SK-N-SH treated with all-trans-retinoic acid at 6 μM for 48 hours (cell line): ENCODE data around the gene TTC16.
A peak's percentile ranks its signal among the peaks of the same experiment; 100 is the strongest.

ENCODE experiments used
- ATAC-seq: fragments of 200-7000 bp; cut with Tn5 transposase; 3 replicates; pipeline ENCODE4 v1.9.1; 2020; ENCODE audit warnings: mild to moderate bottlenecking, moderate library complexity
- ARNTL ChIP-seq: fragments of 450-650 bp; formaldehyde crosslinking; IDR thresholded peaks from 2 replicates; pipeline ENCODE4 v1.5.0; 2020; ENCODE audit warnings: low read depth, mild to moderate bottlenecking, moderate library complexity, borderline replicate concordance
- BACH2 ChIP-seq: fragments of 250-450 bp; sonication (Bioruptor Pico); IDR thresholded peaks from 2 replicates; pipeline ENCODE4 v1.9.0; 2021; ENCODE audit warnings: mild to moderate bottlenecking, borderline replicate concordance
- CSDC2 ChIP-seq: fragments of 250-450 bp; sonication (Bioruptor Pico); IDR thresholded peaks from 2 replicates; pipeline ENCODE4 v1.5.0; 2020; ENCODE audit warnings: mild to moderate bottlenecking, moderate library complexity
- CSRNP3 ChIP-seq: fragments of 250-450 bp; sonication (Bioruptor Pico); IDR thresholded peaks from 2 replicates; pipeline ENCODE4 v1.5.1; 2021; ENCODE audit warnings: mild to moderate bottlenecking, moderate library complexity
- ESRRG ChIP-seq: fragments of 250-450 bp; sonication (Bioruptor Pico); IDR thresholded peaks from 2 replicates; pipeline ENCODE4 v1.6.1; 2021; ENCODE audit warnings: mild to moderate bottlenecking
- GLIS3 ChIP-seq: fragments of 250-450 bp; sonication (Bioruptor Pico); IDR thresholded peaks from 2 replicates; pipeline ENCODE4 v1.5.0; 2020; ENCODE audit warnings: mild to moderate bottlenecking, moderate library complexity
- ISL1 ChIP-seq: fragments of 250-450 bp; sonication (Bioruptor Pico); IDR thresholded peaks from 2 replicates; pipeline ENCODE4 v2.1.2; 2022; ENCODE audit warnings: mild to moderate bottlenecking, moderate library complexity
- OSR1 ChIP-seq: fragments of 250-450 bp; sonication (Bioruptor Pico); IDR thresholded peaks from 2 replicates; pipeline ENCODE4 v1.8.0; 2022; ENCODE audit warnings: moderate library complexity, mild to moderate bottlenecking, inconsistent platforms
- PPARA ChIP-seq: fragments of 250-450 bp; sonication (Bioruptor Pico); IDR thresholded peaks from 2 replicates; pipeline ENCODE4 v1.5.0; 2020; ENCODE audit warnings: mild to moderate bottlenecking, borderline replicate concordance
- RARB ChIP-seq: fragments of 250-450 bp; sonication (Bioruptor Pico); IDR thresholded peaks from 2 replicates; pipeline ENCODE4 v1.8.0; 2021; ENCODE audit warnings: mild to moderate bottlenecking, moderate library complexity
- SNAI2 ChIP-seq: fragments of 250-450 bp; sonication (Bioruptor Pico); IDR thresholded peaks from 2 replicates; pipeline ENCODE4 v1.5.0; 2020; ENCODE audit warnings: mild to moderate bottlenecking, moderate library complexity
- TCF4 ChIP-seq: fragments of 250-450 bp; sonication (Bioruptor Pico); IDR thresholded peaks from 2 replicates; pipeline ENCODE4 v1.8.0; 2021; ENCODE audit warnings: mild to moderate bottlenecking, moderate library complexity, borderline replicate concordance
- TOX ChIP-seq: fragments of 250-450 bp; sonication (Bioruptor Pico); IDR thresholded peaks from 2 replicates; pipeline ENCODE4 v1.8.0; 2021; ENCODE audit warnings: mild to moderate bottlenecking, moderate library complexity, borderline replicate concordance
- ZC3H10 ChIP-seq: fragments of 250-450 bp; sonication (Bioruptor Pico); IDR thresholded peaks from 2 replicates; pipeline ENCODE4 v1.5.1; 2021; ENCODE audit warnings: mild to moderate bottlenecking, moderate library complexity
- ZFP3 ChIP-seq: fragments of 250-450 bp; sonication (Bioruptor Pico); IDR thresholded peaks from 2 replicates; pipeline ENCODE4 v1.5.0; 2020; ENCODE audit warnings: mild to moderate bottlenecking, moderate library complexity
- ZFP30 ChIP-seq: fragments of 450-650 bp; formaldehyde crosslinking; IDR thresholded peaks from 2 replicates; pipeline ENCODE4 v1.5.0; 2022; ENCODE audit warnings: mild to moderate bottlenecking, moderate library complexity
- ZNF565 ChIP-seq: fragments of 450-650 bp; formaldehyde crosslinking; conservative IDR thresholded peaks from 2 replicates; pipeline ENCODE4 v1.5.0; 2020; ENCODE audit warnings: low read depth, mild to moderate bottlenecking, moderate library complexity
- ZNF70 ChIP-seq: fragments of 450-650 bp; formaldehyde crosslinking; IDR thresholded peaks from 2 replicates; pipeline ENCODE4 v1.5.0; 2020; ENCODE audit warnings: mild to moderate bottlenecking, moderate library complexity
- ZNF8 ChIP-seq: fragments of 450-650 bp; formaldehyde crosslinking; IDR thresholded peaks from 2 replicates; pipeline ENCODE4 v1.5.0; 2020; ENCODE audit warnings: mild to moderate bottlenecking, moderate library complexity
- TF ChIP-seq, protein P1 (sequence below): fragments of 250-450 bp; sonication (Bioruptor Pico); IDR thresholded peaks from 2 replicates; pipeline ENCODE4 v1.5.0; 2020; ENCODE audit warnings: mild to moderate bottlenecking, moderate library complexity
- TF ChIP-seq, protein P2 (sequence below): fragments of 250-450 bp; sonication (Bioruptor Pico); IDR thresholded peaks from 2 replicates; pipeline ENCODE4 v1.8.0; 2021; ENCODE audit warnings: low read depth, mild to moderate bottlenecking, moderate library complexity, borderline replicate concordance
- TF ChIP-seq, protein P3 (sequence below): fragments of 250-450 bp; sonication (Bioruptor Pico); IDR thresholded peaks from 2 replicates; pipeline ENCODE4 v1.8.0; 2020; ENCODE audit warnings: mild to moderate bottlenecking, moderate library complexity, borderline replicate concordance

TTC16 gene

GRCh38 chr9:127770905-127771569 is 55.2 kb downstream of the TTC16 start:
- TF ChIP-seq CSDC2 (CRISPR knock-in tag): no peak
- no peak for TF ChIP-seq TOX
- TF ChIP-seq ZNF70: no peak
- peak; percentile 98 for ATAC-seq

- no peak for TF ChIP-seq ISL1
- no peak for TF ChIP-seq RARB (CRISPR knock-in tag)
- TF ChIP-seq OSR1: no peak
- TF ChIP-seq GLIS3 (CRISPR knock-in tag): no peak
- TF ChIP-seq ZC3H10 (CRISPR knock-in tag): no peak
- TF ChIP-seq CSDC2 (CRISPR knock-in tag): no peak
- TF ChIP-seq SNAI2 (CRISPR knock-in tag): no peak
- TF ChIP-seq TCF4 (CRISPR knock-in tag): no peak
- TF ChIP-seq ARNTL (CRISPR knock-in tag): no peak
- no peak for ATAC-seq
Measured at GRCh38 chr9:127771570-127772189, 55.8 kb downstream of the TTC16 start.

DNA sequence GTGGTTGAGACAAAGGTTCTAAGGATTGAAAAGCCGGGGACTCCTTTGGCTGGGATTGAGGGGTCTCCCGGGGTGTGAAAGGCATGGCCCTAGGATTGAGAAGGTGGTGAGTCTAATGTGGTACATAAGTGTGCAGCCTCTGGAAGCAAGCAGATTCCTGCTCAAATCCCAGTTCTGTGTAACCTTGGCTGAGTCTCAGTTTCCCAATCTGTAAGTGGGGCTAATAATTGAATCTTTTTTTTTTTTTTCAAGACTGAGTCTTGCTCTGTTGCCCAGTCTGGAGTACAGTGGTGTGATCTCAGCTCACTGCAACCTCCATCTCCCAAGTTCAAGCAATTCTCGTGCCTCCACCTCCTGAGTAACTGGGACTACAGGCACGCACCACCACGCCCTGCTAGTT is 56.7 kb downstream of the TTC16 start:
- ATAC-seq: no peak
- TF ChIP-seq PPARA (CRISPR knock-in tag) (no peak), TCF4 (CRISPR knock-in tag) (no peak), ZNF565 (CRISPR knock-in tag) (no peak), ARNTL (CRISPR knock-in tag) (no peak), GLIS3 (CRISPR knock-in tag) (no peak), ZC3H10 (CRISPR knock-in tag) (no peak)
- TF ChIP-seq, protein P1, sequence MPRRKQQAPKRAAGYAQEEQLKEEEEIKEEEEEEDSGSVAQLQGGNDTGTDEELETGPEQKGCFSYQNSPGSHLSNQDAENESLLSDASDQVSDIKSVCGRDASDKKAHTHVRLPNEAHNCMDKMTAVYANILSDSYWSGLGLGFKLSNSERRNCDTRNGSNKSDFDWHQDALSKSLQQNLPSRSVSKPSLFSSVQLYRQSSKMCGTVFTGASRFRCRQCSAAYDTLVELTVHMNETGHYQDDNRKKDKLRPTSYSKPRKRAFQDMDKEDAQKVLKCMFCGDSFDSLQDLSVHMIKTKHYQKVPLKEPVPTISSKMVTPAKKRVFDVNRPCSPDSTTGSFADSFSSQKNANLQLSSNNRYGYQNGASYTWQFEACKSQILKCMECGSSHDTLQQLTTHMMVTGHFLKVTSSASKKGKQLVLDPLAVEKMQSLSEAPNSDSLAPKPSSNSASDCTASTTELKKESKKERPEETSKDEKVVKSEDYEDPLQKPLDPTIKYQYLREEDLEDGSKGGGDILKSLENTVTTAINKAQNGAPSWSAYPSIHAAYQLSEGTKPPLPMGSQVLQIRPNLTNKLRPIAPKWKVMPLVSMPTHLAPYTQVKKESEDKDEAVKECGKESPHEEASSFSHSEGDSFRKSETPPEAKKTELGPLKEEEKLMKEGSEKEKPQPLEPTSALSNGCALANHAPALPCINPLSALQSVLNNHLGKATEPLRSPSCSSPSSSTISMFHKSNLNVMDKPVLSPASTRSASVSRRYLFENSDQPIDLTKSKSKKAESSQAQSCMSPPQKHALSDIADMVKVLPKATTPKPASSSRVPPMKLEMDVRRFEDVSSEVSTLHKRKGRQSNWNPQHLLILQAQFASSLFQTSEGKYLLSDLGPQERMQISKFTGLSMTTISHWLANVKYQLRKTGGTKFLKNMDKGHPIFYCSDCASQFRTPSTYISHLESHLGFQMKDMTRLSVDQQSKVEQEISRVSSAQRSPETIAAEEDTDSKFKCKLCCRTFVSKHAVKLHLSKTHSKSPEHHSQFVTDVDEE: no peak
- TF ChIP-seq, protein P2, sequence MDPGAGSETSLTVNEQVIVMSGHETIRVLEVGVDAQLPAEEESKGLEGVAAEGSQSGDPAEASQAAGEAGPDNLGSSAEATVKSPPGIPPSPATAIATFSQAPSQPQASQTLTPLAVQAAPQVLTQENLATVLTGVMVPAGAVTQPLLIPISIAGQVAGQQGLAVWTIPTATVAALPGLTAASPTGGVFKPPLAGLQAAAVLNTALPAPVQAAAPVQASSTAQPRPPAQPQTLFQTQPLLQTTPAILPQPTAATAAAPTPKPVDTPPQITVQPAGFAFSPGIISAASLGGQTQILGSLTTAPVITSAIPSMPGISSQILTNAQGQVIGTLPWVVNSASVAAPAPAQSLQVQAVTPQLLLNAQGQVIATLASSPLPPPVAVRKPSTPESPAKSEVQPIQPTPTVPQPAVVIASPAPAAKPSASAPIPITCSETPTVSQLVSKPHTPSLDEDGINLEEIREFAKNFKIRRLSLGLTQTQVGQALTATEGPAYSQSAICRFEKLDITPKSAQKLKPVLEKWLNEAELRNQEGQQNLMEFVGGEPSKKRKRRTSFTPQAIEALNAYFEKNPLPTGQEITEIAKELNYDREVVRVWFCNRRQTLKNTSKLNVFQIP (CRISPR knock-in tag): no peak

DNA sequence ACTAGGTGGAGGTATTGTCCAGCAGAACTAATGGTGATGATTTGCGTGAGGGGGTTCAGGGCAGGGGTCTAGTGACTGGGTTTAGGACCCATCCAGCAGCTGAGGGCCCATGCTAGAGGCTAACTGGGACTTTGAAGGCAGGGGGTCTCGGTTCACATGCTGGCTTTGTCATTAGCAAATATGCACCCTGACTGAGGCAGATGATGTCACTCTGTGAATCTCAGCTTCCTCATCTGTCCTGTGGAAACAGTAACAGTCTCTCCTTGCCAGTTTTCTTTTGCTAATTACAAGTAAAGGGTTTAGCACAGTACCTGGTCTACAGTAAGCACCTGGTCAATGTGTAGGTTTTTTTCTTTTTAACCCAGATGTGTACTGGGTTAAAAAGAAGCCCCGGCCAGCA is 57.4 kb downstream of the TTC16 start:
- TF ChIP-seq PPARA (CRISPR knock-in tag) (no peak), TOX (no peak), ZNF8 (no peak), TCF4 (CRISPR knock-in tag) (no peak), ZFP3 (CRISPR knock-in tag) (no peak), OSR1 (no peak)

DNA sequence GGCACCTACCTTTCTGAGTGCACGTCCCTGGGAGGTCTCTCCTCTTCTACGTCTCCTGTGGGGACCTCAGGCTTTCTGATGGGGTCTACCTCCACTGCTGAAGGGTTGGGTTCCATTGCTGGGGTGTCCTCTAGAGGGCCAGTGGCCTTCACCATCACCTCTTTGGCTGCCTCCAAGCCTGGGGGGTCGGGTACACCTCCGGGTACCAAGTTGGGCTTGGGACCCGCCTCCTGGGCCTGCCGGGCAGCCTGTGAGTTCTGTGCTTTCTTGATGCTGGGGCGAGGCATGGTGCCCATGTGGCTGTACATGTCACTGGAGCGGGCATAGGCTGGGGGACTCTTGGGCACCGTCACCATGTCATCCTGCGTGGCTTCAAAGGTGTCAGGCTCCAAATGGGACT is 58.1 kb downstream of the TTC16 start:
- no peak for ATAC-seq
- TF ChIP-seq RARB (CRISPR knock-in tag) (no peak), BACH2 (CRISPR knock-in tag) (no peak), ZFP30 (CRISPR knock-in tag) (no peak), OSR1 (no peak), ZC3H10 (CRISPR knock-in tag) (no peak), ZNF70 (no peak), CSRNP3 (CRISPR knock-in tag) (no peak), GLIS3 (CRISPR knock-in tag) (no peak), ESRRG (CRISPR knock-in tag) (no peak)
- TF ChIP-seq, protein P3, sequence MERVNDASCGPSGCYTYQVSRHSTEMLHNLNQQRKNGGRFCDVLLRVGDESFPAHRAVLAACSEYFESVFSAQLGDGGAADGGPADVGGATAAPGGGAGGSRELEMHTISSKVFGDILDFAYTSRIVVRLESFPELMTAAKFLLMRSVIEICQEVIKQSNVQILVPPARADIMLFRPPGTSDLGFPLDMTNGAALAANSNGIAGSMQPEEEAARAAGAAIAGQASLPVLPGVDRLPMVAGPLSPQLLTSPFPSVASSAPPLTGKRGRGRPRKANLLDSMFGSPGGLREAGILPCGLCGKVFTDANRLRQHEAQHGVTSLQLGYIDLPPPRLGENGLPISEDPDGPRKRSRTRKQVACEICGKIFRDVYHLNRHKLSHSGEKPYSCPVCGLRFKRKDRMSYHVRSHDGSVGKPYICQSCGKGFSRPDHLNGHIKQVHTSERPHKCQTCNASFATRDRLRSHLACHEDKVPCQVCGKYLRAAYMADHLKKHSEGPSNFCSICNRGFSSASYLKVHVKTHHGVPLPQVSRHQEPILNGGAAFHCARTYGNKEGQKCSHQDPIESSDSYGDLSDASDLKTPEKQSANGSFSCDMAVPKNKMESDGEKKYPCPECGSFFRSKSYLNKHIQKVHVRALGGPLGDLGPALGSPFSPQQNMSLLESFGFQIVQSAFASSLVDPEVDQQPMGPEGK: no peak

More for the DNA sequence above, 57.4 kb downstream of the TTC16 start:
- ATAC-seq: no peak
